ENCODE data around the gene TMEM143. TPM values are rescaled to one million over a fixed set of nuclear protein-coding genes. Genes with fewer than 3 reads are reported as not detected.

TMEM143 gene
- total RNA-seq, 1 donor from 2014 or later: 11.9 TPM

DNA sequence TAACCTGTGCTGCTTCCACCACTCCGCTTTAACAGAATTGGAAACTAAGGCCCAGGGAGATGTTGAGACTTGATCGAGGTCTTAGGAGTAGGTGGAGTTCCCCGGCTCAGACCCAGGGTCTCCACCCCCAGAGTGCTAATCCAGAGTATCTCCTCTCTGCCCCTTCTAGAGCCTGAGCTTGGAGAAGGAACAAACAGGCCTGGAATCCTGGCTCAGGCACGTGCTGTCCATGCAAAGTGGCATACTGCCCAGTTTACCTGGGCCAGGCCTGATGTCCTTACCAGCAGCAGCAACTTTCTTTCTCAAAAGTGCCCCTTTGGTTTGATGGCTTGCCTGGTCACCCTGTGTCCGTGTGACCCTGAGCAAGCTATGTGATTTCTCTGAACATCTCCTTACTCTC, 4.1 kb upstream of the TMEM143 start:
- no peak for DNase-seq
- TF ChIP-seq, protein P1, sequence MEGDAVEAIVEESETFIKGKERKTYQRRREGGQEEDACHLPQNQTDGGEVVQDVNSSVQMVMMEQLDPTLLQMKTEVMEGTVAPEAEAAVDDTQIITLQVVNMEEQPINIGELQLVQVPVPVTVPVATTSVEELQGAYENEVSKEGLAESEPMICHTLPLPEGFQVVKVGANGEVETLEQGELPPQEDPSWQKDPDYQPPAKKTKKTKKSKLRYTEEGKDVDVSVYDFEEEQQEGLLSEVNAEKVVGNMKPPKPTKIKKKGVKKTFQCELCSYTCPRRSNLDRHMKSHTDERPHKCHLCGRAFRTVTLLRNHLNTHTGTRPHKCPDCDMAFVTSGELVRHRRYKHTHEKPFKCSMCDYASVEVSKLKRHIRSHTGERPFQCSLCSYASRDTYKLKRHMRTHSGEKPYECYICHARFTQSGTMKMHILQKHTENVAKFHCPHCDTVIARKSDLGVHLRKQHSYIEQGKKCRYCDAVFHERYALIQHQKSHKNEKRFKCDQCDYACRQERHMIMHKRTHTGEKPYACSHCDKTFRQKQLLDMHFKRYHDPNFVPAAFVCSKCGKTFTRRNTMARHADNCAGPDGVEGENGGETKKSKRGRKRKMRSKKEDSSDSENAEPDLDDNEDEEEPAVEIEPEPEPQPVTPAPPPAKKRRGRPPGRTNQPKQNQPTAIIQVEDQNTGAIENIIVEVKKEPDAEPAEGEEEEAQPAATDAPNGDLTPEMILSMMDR (IDR thresholded peaks at IDR 0.05; ENCODE audit: partially characterized antibody, unreplicated experiment): no peak
- H3K36me3 Mint-ChIP-seq (ENCODE audit: unreplicated experiment): no peaks in the 10 kb centered on the region
- H3K27ac Mint-ChIP-seq (ENCODE audit: unreplicated experiment): no peak overlapping the region
- peaks cover 18% of the 10 kb centered on the region for H3K4me1 Mint-ChIP-seq (ENCODE audit: low read depth, unreplicated experiment)
- peaks cover 5% of the 10 kb centered on the region for H3K27me3 Mint-ChIP-seq (ENCODE audit: unreplicated experiment)
- H3K9me3 Mint-ChIP-seq (ENCODE audit: unreplicated experiment): peaks cover 8% of the 10 kb centered on the region
- H3K4me3 Mint-ChIP-seq (ENCODE audit: unreplicated experiment): peak overlapping the region; percentile 13

DNA sequence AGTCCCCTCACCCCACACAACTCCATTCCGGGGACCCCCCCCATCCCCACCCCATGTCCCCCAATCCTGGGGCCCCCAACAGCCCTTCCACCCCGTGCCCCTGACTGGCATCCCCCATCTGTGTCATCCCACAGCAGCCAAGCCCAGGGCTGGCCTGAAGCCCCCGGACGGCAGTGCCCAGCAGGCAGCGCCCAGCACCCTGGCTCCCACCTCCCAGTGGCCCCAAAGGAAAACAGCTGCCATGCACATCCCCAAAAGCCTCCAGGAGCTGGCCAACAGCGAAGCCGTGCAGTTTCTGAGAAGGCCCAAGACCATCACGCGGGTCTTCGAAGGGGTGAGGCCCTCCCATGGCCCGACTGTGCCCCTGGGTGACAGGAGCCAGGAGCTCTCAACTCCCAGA, 1.9 kb upstream of the TMEM143 start:
- Mint-ChIP-seq H3K36me3 (ENCODE audit: unreplicated experiment) (no peaks in the 10 kb centered on the region), H3K9me3 (ENCODE audit: unreplicated experiment) (peaks cover 4% of the 10 kb centered on the region), H3K27me3 (ENCODE audit: unreplicated experiment) (peaks cover 4% of the 10 kb centered on the region), H3K27ac (ENCODE audit: unreplicated experiment) (no peak overlapping the region), H3K4me3 (ENCODE audit: unreplicated experiment) (no peak overlapping the region), H3K4me1 (ENCODE audit: low read depth, unreplicated experiment) (peaks cover 11% of the 10 kb centered on the region)
- TF ChIP-seq, protein P1 (IDR thresholded peaks at IDR 0.05; ENCODE audit: partially characterized antibody, unreplicated experiment): no peak
- no peak for DNase-seq

DNA sequence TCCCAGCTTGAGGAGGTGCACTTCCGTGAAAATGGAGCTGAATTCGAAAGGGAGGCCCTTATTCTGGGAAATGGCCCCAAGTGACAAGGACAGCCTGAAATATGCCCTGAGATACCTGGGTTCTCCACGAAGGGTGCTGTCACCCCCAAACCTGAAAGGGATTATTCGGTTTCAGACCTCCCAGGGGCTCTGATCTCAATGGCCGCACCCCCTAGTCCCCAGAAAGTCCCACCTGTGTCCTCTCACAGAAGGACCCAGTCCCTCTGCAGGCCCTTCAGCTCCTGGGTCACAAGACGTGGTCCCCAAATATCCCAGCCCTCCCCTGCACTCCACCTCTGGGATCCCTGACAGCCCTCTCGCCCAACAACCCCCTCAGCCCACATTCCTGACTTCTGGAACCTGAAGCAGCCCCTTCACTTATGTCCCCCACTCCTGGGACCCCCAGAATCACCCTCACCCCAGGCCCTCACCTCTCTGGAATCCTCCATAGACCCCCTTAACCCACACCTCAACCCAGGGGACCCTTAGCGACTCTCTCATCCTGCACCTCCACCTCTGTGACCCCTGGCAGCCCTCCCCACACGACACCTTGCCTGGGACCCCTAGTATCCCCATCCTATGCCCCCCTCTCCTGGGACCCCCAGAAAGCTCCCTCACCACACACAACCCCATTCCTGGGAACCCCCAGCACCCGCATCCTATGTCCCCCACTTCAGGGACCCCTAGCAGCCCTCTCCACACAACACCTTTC, 1.0 kb upstream of the TMEM143 start:
- peaks cover 9% of the 10 kb centered on the region for H3K4me1 Mint-ChIP-seq (ENCODE audit: low read depth, unreplicated experiment)
- TF ChIP-seq, protein P1 (IDR thresholded peaks at IDR 0.05; ENCODE audit: partially characterized antibody, unreplicated experiment): no peak
- no peaks in the 10 kb centered on the region for H3K36me3 Mint-ChIP-seq (ENCODE audit: unreplicated experiment)
- H3K9me3 Mint-ChIP-seq (ENCODE audit: unreplicated experiment): peaks cover 4% of the 10 kb centered on the region
- peaks cover 2% of the 10 kb centered on the region for H3K27me3 Mint-ChIP-seq (ENCODE audit: unreplicated experiment)
- no peak for DNase-seq
- no peak overlapping the region for H3K4me3 Mint-ChIP-seq (ENCODE audit: unreplicated experiment)
- no peak overlapping the region for H3K27ac Mint-ChIP-seq (ENCODE audit: unreplicated experiment)

DNA sequence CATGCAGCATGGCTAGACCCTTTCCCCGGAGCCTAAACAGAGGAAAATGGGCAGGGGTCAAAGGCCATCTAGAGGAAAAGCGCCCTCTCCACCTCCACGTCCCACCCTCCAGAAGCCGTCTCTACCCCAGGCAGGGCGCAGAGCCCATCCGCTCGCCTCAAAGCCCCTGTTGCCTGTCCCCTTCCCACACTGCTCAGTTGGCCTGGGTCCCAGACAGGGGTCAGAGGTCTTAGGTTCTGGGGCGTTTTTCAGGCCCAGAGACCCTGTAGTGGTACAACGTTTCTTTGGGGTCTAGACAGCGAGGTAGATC, 285 bp downstream of the TMEM143 start:
- Mint-ChIP-seq H3K27me3 (ENCODE audit: unreplicated experiment) (peaks cover 4% of the 10 kb centered on the region), H3K4me3 (ENCODE audit: unreplicated experiment) (peak overlapping the region; percentile 85), H3K36me3 (ENCODE audit: unreplicated experiment) (no peaks in the 10 kb centered on the region), H3K9me3 (ENCODE audit: unreplicated experiment) (peaks cover 4% of the 10 kb centered on the region), H3K27ac (ENCODE audit: unreplicated experiment) (peak overlapping the region; percentile 84), H3K4me1 (ENCODE audit: low read depth, unreplicated experiment) (peaks cover 3% of the 10 kb centered on the region)
- DNase-seq: no peak
- TF ChIP-seq, protein P1 (IDR thresholded peaks at IDR 0.05; ENCODE audit: partially characterized antibody, unreplicated experiment): no peak

DNA sequence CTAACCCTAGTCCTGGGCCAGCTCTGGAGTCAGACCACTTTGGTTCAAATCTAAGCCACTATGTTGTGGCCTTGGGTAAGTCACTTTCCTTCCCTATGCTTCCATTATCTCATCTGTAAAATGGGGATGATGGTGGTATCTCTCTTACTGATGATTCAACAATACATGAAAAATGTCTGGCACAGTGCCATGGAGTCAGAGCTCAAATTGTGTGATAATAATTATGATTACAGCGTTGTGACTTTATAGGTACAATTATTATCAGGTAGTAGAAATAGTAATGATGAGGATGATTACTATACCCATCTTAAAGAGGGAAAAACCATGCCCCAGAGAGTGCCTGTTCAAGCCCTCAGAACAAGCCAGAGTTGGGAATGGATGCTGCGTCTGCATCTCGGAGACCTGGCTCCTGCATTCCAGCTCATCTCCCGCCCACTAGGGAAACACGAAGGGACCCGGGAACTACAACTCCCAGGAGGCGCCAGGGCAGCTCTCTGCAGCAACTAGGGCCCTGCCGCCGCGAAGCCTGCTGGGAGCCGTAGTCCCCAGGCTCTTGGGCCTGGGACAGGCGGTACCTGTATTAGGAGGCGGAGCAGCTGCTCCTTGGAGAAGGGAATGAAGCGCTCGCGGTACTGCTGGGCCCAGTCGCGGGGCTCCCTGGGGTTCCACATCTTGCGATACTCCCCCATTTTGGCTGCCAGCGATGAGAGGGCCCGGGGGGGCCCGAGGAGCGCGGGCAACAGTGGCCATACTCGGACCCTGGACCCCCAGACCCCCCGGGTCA, 832 bp downstream of the TMEM143 start:
- TF ChIP-seq, protein P1 (IDR thresholded peaks at IDR 0.05; ENCODE audit: partially characterized antibody, unreplicated experiment): no peak
- peak; percentile 95 for DNase-seq
- Mint-ChIP-seq H3K36me3 (ENCODE audit: unreplicated experiment) (no peaks in the 10 kb centered on the region), H3K4me3 (ENCODE audit: unreplicated experiment) (peak overlapping the region; percentile 85), H3K4me1 (ENCODE audit: low read depth, unreplicated experiment) (peaks cover under 1% of the 10 kb centered on the region), H3K27ac (ENCODE audit: unreplicated experiment) (peak overlapping the region; percentile 84), H3K27me3 (ENCODE audit: unreplicated experiment) (peaks cover 4% of the 10 kb centered on the region), H3K9me3 (ENCODE audit: unreplicated experiment) (peaks cover 4% of the 10 kb centered on the region)

Measured in glutamatergic neuron (in vitro differentiated cells).